ENCODE data around the gene WBP2.

DNA sequence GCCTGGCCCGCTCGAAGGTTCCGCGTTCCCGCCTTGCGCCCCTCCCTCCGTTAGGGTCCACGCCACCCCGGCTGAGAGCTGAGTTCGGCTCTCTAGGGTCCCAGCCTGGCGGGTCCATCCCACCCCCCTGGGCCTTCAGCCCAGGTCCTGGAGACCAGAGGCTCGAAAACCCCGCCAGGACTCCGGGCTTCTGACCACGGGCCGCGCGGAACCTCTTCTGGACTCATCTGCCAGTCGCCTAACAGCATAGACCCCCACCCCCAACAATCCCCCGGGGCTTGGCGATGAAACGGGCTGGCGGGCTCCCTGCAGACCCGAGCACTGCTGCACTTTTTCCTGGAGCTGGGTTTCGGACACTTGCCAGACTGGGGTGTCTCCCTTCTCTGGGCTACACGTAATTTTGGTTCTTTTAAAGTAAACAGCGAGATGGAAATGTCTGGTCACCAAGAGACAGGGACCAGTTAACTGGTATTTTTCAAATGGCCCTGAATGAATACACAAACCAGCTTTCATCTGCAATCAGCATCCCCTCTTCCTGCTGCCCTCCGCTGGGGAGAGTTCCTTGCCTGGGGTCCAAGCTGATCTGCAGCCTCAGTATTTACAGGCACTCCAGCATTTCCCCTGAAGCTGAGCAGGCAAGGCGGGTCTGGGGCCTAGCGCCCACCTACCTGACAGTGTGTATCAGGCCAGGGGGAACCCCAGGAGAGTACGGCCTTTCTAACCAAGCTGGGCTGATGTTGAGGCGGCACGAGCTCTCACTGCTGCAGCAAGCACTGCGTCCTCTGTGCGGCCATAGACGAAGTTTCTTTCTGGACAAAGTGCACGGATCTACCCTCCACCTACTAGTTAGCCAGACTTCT is 42.3 kb upstream of the WBP2 start:
- TF ChIP-seq, protein P1, sequence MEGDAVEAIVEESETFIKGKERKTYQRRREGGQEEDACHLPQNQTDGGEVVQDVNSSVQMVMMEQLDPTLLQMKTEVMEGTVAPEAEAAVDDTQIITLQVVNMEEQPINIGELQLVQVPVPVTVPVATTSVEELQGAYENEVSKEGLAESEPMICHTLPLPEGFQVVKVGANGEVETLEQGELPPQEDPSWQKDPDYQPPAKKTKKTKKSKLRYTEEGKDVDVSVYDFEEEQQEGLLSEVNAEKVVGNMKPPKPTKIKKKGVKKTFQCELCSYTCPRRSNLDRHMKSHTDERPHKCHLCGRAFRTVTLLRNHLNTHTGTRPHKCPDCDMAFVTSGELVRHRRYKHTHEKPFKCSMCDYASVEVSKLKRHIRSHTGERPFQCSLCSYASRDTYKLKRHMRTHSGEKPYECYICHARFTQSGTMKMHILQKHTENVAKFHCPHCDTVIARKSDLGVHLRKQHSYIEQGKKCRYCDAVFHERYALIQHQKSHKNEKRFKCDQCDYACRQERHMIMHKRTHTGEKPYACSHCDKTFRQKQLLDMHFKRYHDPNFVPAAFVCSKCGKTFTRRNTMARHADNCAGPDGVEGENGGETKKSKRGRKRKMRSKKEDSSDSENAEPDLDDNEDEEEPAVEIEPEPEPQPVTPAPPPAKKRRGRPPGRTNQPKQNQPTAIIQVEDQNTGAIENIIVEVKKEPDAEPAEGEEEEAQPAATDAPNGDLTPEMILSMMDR (IDR thresholded peaks at IDR 0.05) = no peak
- TF ChIP-seq POLR2A (IDR thresholded peaks at IDR 0.05) = no peak
- no peak for TF ChIP-seq EP300 (IDR thresholded peaks at IDR 0.05)
